GM10248 (cell line): ENCODE data around the gene NTM.

ENCODE experiments used
- CTCF ChIA-PET: fragments of 300-600 bp; sonication (Branson Sonifier 250); formaldehyde crosslinking; extraction: SDS; loops from one replicate; lab custom pipeline; 2021; ENCODE audit warnings: antibody characterized with exemption; lab: Yijun Ruan, JAX
- POLR2A ChIA-PET: fragments of 350-650 bp; sonication (Branson Sonifier 250); formaldehyde crosslinking; extraction: SDS; loops from one replicate; lab custom pipeline; 2020; ENCODE audit warnings: antibody characterized with exemption; lab: Yijun Ruan, JAX
- DNase-seq: peaks from one replicate; pipeline ENCODE4 v3.0.0; 2012; ENCODE audit errors: extremely low spot score
- TF ChIP-seq, protein P1 (sequence below): IDR thresholded peaks from 2 replicates; pipeline ENCODE4 v1.5.1; 2012; ENCODE audit warnings: mild to moderate bottlenecking, low read depth; ENCODE audit errors: extremely low read depth, missing control alignments, control extremely low read depth

NTM gene

DNA sequence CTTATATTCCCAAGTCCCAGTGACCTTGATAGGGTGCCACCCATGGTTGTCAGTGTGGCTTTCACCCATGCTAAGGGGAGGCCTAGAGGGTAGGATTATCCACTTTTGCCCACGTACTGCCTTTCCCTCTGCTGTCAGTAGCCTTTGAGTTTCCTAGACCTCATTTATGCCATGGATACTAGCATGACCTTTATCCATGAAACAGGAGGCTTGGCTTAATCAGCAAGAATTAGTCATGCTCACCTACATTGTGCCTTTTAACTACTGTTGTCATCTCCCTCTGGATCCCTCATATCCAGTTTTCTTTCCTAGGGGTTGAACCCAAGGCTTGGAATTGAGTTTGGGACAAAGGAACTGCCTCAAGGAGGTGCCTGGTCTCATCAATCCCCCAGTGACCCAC is 716.7 kb downstream of the NTM start:
- ChIA-PET CTCF (no interaction called here), POLR2A (no interaction called here)
- no peak for DNase-seq
- TF ChIP-seq, protein P1, sequence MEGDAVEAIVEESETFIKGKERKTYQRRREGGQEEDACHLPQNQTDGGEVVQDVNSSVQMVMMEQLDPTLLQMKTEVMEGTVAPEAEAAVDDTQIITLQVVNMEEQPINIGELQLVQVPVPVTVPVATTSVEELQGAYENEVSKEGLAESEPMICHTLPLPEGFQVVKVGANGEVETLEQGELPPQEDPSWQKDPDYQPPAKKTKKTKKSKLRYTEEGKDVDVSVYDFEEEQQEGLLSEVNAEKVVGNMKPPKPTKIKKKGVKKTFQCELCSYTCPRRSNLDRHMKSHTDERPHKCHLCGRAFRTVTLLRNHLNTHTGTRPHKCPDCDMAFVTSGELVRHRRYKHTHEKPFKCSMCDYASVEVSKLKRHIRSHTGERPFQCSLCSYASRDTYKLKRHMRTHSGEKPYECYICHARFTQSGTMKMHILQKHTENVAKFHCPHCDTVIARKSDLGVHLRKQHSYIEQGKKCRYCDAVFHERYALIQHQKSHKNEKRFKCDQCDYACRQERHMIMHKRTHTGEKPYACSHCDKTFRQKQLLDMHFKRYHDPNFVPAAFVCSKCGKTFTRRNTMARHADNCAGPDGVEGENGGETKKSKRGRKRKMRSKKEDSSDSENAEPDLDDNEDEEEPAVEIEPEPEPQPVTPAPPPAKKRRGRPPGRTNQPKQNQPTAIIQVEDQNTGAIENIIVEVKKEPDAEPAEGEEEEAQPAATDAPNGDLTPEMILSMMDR = no peak

DNA sequence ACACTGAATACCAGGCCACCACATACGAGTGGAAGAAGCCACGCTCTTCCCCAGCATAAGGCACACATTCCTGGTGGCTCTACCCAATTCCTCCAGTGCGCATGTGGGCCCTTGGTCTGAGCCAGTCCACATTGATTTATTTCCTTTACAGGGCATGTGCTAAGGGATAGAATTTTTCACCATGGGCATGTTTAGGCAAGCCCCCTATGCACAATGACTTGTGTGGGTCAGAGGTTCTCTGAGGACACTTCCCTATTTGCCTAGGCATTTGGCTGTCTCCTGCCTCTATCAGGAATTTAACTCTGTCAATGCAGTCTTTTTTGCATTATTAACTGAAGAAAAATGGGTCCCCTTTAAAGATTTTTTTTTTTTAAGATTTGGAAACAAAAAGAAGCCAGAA is 718.1 kb downstream of the NTM start:
- TF ChIP-seq, protein P1 = no peak
- ChIA-PET CTCF (no interaction called here), POLR2A (no interaction called here)
- no peak for DNase-seq

DNA sequence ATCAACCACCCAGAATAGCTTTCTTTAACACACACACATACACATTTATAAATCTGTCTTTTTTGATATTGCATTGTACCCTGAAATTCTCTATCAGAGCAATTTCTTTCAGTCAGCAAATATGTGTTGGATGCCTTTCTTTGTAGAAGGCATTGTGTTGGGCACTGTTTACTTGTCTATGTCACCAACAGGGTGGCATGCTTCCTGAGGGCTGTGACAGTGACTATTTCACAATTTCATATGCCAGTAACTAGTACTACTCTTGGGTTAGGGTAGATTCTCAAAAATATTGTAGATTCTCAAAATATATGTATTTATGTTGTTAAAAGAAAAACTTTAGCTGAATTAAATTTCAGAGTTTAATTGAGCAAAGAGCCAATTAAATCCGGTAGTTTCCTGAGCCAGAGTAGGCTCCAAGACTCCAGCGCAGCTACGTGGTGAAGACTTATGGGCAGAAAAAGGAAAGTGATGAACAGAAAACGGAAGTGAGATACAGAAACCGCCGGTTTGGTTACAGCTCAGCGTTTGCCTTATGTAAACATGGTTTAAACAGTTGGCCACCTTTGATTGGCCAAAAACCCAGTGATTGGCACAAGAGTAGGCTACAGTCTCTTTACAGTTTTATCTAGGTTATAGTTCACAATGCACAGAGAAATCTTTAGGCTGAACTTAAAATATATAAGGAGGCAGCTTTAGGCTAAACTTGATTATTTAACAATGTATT is 723.3 kb downstream of the NTM start:
- POLR2A ChIA-PET = no interaction called here
- CTCF ChIA-PET = interaction anchor here (1.0 to 4.3 kb wide), 3 partner anchors 12 to 38 kb away, joined by 3 to 18 read pairs (median 3); no protein-coding TSS in a partner anchor
- TF ChIP-seq, protein P1 = no peak
- no peak for DNase-seq

DNA sequence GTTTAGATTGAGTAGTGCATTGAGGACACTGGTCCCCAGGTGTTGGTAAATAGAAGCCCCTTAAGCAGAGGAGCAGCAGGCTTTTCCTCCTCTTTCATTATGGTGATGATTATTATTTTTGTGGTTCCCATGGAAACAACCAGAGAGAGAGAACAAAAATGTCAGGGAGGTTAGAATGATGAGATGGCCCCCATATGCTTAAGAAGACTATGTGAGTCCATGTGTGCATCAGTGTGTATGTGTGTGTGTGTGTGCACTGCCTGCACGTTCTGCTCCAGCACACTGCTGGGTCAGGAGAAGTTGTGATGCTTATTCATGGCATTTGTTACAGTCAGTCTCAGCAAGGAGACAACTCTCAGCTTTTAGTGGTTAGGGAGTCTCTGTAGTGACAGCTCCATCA is 724.2 kb downstream of the NTM start:
- ChIA-PET CTCF (interaction anchor here (1.0 to 4.3 kb wide), 2 partner anchors 11 to 39 kb away, joined by 3 to 18 read pairs; no protein-coding TSS in a partner anchor), POLR2A (no interaction called here)
- TF ChIP-seq, protein P1 = no peak
- DNase-seq = no peak

DNA sequence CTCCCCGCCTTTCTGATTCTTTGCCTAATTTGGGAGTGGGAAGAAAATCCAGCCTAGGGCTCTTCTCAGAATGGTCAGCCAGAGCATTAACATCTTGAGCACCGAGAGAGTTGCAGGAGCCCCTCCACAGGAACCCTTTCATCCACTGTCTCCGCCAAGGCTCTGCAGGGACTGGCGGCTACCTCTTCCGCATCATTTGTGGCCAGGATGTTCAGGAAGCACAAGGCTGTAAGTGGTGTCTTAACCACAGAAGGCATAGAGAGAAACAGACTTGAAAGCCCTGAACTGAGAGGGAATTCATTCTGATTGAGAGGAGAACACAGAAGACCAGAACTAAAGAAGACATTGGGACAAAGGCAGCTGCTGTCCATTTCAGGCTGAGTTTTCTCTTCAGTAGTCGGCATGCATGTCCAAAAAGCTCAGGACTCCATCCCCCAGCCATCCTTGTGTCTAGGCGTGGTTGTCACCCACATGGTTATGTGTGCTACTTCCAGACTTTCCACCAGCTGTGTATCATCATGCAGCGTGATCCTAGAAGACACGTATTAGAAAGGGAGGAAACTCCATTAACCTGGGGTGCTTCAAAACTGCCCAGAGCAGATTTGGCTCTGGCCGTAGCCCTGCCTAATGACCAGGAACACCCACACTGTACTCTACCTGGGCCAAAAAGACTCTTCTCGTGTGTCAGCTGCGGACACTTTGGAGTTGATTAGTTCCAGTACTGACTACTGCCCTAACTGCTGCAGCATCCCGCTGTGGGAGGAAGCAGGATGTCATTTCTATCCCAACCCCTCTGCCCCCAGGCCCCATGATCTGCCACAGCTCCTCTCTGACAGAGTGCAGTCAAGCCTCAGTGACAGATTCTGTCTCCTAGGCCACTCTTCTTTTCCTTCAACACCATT is 725.1 kb downstream of the NTM start:
- ChIA-PET CTCF (interaction anchor here (4.3 kb wide), 1 partner anchor 10 kb away, joined by 18 read pairs; no protein-coding TSS in a partner anchor), POLR2A (no interaction called here)
- DNase-seq = no peak
- TF ChIP-seq, protein P1 = no peak

DNA sequence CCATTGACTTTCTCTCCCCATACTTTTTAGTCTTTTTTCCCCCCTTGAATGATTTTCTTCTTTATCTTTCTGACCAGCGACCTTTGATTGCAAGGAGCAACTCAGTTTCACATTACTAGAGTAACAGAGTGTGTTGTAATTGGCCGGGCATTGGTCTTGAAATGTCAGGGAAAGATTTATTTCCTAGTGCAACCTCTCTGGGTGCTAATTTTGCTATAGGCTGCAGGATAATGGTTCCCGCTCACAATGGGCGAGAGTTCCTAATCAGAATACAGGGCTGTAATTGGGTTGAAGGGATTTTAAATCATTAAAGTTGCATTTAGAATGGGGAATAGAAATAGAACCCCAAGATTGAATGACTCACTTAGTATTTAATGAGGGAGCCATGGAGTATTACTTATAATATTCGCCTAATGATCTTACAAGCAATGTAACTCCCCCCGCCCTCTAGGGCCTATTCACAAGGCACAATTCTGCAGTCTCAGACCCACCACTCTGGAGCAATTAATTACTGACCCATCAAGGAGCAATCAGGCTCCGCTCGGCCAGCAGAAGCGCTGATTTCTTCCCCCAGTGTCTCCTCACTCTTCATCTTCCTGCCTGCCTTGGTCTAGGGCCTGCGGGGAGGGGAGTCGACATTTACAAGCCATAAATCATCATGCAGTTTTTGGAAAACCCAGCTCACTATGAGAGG is 725.9 kb downstream of the NTM start:
- DNase-seq = no peak
- TF ChIP-seq, protein P1 = no peak
- POLR2A ChIA-PET = no interaction called here
- CTCF ChIA-PET = interaction anchor here (1.5 to 4.3 kb wide), 2 partner anchors 9 to 10 kb away, joined by 6 to 18 read pairs; no protein-coding TSS in a partner anchor
